Measurements from ENCODE around the gene UNC93B1.
A peak's percentile ranks its signal among the peaks of the same experiment; 100 is the strongest.
"Not testable (repeated sequence)": the region's sequence is repeated elsewhere in the genome, so short reads cannot be mapped to it uniquely, and the experiment has no call there.

The UNC93B1 gene

GRCh38 chr11:67990546-67991346 is 13.2 kb downstream of the UNC93B1 start:
- not testable (repeated sequence) for DNase-seq

- DNase-seq, result not testable (repeated sequence)
Observed at GRCh38 chr11:67985302-67985701, 18.6 kb downstream of the UNC93B1 start.

GRCh38 chr11:67983951-67984350 is 19.9 kb downstream of the UNC93B1 start:
- DNase-seq, result no peak

GRCh38 chr11:67982255-67982857 is 21.5 kb downstream of the UNC93B1 start:
- DNase-seq, result not testable (repeated sequence)

GRCh38 chr11:67981226-67981625 is 22.7 kb downstream of the UNC93B1 start:
- DNase-seq, result not testable (repeated sequence)

DNA sequence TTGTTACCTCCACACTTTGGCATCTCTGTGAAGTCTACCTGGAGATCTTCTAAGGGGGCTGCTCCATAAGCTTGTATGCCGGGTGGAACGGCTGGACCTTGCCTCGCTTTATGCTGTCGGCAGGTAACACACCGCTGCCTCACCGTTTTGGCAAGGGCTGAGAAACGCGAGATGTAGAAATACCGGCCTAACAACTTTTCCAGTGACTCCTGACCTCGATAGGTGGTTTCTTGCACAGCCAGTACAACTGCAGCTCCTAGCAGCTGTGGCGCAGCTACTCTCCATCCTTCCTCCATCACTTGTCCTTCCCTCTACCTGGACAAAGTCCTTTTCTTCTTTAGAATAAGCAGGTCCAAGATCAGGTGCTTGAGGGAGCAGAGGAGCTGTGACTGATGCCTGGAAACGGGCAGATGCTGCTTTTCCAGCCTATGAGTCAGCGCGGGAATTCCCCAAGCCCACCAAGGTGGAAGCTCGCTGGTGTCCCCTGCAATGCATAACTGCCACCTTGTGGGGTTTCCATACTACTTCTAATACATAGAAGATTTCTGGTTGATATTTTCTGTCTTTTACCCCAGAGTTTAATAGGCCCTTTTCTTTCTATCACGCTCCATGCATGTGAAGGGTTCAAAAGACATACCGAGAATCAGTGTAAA is 25.0 kb downstream of the UNC93B1 start:
- DNase-seq, result peak; percentile 93

- not testable (repeated sequence) for DNase-seq
Observed at GRCh38 chr11:67974746-67975145, 29.2 kb downstream of the UNC93B1 start.

DNA sequence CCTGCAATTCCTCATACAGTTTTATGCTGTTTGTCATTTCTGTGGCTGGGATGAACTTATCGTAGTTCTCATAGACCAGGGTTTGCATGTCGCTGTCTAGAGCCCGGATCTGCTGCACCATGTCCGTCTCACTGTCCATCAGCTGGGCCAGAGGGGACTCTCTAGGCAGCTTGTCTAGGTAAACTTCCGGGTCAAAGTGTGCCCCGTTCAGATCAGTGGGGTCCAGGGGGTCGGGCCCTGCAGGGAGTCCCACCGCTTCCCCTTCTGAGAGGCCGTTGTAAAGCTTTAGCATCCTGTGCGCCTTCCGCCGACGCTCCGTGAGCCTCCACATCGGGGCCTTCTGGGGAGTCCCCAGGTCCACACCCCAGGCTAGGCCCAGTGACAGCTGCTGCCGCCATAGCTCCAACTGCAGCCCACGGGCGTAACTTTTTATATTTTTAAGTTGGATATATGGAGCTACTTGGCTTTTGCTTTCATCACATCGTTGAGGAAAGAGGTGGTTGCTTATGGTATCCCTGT is 38.0 kb downstream of the UNC93B1 start:
- not testable (repeated sequence) for DNase-seq

DNA sequence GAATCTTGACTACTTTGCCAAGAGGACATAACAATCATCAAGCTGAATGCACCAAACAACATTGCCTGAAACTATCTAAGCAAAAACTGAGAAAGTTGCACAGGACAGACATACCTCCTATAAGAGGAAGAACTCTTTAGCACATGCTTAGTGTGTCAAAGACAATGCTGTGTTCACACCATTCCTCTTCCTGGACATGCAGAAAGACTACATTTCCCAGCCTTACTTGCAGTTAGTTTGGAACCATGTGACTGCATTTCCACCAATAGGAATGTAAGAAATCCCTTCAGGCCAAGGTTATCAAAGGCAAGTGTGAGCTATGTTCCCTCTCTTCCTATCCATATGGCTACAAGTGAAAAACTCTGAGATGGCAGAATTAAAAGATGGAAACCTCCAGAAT is 39.2 kb downstream of the UNC93B1 start:
- DNase-seq, result not testable (repeated sequence)

DNA sequence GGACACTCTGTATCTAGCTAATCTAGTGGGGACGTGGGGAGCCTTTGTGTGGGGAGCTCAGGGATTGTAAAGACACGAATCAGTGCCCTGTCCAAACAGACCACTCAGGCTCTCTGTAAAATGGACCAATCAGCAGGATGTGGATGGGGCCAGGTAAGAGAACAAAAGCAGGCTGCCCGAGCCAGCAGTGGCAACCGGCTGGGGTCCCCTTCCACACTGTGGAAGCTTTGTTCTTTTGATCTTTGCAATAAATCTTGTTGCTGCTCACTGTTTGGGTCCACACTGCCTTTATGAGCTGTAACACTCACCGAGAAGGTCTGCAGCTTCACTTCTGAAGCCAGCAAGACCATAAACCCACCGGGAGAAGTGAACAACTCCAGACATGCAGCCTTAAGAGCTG is 40.0 kb downstream of the UNC93B1 start:
- DNase-seq, result not testable (repeated sequence)

GRCh38 chr11:67963217-67963616 is 40.7 kb downstream of the UNC93B1 start:
- DNase-seq, result not testable (repeated sequence)

GRCh38 chr11:67956236-67956635 is 47.7 kb downstream of the UNC93B1 start:
- not testable (repeated sequence) for DNase-seq

DNA sequence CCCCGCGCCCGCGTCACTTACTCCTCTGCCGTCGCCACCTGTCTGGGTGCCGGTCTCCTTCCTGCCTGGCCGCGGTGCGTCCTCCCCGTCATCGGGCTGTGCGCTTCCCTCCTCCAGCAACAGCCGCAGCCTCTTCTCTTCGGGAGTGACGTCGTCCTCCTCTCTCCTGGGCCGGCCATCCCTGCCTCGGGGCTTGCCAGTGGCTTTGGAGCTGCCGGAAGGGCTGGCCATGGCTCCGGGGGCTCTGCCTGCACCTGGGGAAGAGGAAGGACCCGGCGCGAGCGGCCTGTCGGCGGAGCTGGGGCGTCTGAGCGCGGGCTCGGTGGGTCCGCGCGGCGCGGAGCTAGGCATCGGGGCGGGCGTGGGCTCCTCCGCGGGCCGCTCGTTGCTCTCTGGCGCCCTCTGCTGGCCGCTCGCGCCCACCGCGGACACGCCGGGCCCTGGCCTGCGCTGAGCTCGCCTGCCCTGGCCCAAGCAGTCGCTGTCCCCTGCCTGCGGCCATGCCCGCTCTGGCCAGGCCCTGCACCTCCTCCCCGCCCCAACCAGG is 48.4 kb downstream of the UNC93B1 start:
- peak; percentile 87 for DNase-seq

DNA sequence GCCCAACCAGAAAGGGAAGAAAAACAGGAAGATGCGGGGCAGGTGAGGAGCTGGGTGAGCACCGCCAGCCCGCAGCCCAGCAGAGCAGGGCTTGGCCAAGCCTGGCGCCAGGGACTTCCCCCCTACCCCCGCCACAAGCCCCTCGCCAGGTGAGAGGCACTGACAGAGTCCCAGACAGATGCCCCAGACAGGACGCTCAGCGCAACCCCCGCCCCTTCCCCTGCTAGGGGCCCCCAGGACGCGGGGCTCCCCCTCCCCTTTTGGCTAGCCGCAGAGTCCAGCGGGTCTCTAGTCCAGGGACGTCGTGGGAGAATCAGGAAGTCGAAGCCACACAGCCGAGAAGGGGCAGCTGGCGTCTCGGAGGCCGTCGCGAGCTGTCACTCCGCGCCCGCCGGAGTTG is 48.9 kb downstream of the UNC93B1 start:
- not testable (repeated sequence) for DNase-seq

GRCh38 chr11:67954251-67954650 is 49.6 kb downstream of the UNC93B1 start:
- DNase-seq, result not testable (repeated sequence)

- not testable (repeated sequence) for DNase-seq
Observed at GRCh38 chr11:67950705-67951104, 53.2 kb downstream of the UNC93B1 start.

DNA sequence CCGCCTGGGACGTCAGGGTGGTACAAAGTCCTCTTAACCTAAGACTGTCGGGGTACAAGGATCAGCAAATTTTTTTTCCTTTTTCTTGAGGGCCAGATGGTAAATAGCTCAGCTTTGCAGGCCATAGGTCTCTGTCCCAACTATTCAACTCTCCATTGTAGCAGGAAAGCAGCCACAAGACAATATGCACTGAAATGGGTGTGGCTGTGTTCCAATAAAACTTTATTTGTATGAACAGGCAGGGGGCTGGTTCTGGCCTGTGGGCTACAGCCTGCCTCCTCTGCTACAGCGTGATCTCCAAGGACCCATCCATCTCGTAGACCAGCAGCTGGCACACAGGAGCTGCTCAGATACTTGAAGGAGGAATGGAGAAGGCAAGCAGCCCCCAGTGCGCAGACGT is 56.1 kb downstream of the UNC93B1 start:
- not testable (repeated sequence) for DNase-seq

GRCh38 chr11:67946403-67946802 is 57.5 kb downstream of the UNC93B1 start:
- peak; percentile 22 for DNase-seq

DNA sequence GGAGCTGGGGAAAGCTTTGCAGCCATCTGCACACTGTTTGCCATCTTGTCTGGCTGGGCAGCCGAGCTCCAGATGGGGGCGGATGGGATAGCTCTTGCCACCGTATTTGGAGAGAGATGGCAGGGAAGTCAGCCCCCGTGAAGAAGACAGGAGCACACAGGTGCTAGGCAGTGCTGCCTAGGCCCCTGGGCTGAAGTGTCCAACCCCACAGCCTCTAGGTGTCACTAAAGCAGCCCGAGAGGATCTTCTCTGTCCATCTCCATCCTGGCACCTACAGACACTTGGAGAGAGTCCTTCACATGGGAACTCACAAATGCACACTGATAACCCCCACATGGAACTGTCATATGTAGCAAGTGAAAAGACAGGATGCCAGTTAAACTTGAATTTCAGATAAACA is 60.5 kb downstream of the UNC93B1 start:
- peak; percentile 43 for DNase-seq
